Ureter (tissue), 1 donor: ENCODE results near the gene AFG1L. TPM values are rescaled to one million over a fixed set of nuclear protein-coding genes. Genes with fewer than 3 reads are reported as not detected.
"Not testable (repeated sequence)": the region's sequence is repeated elsewhere in the genome, so short reads cannot be mapped to it uniquely, and the experiment has no call there.

Source experiments
- DNase-seq: peaks from one replicate; pipeline ENCODE4 v3.0.0-alpha.2; 2020; ENCODE audit warnings: low spot score
- total RNA-seq: library from RNA; stranded (reverse); gene quantifications from one replicate; pipeline ENCODE4 v1.2.4, GENCODE V29; 2023
- donor health status: DM: yes; HTN: yes; CAD: no.

AFG1L gene
- total RNA-seq, 1 donor from 2014 or later = 14.5 TPM

DNA sequence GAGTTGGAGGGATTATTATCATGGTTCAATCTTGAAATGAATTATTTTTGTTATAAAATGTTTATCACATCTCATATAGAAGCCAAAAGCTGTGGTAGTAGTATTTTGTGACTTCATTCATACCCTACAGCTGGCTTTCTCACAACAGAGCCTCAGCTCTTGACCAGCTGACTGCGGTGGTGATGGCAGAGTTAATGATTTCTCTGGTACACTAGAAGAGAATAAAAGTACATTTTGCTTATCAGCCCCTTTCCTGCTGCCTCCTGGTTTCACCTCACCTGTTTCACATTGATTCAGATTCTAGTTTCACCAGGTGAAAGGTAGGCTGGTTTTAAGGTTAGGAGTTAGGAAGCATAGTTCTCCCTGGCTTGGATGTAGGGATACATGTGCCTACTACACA is 55.7 kb downstream of the AFG1L start:
- DNase-seq = no peak

GRCh38 chr6:108353853-108354252 is 59.0 kb downstream of the AFG1L start:
- DNase-seq = no peak

DNA sequence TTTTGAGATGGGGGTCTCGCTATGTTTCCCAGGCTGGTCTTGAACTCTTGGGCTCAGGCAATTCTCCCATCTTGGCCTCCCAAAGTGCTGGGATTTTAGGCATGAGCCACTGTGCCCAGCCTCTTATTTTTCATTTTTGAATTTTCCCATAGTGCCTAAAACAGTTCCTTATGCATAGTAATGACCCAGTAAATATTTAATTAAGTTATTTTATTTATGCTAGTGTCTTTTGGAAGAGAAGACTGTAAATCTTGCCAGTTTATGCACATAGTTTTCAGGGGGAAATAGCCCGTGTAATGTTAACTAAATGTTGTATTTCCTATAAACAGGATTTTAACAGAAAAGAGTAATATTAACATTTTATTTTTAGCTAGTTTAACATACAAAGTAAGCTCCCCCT is 60.3 kb downstream of the AFG1L start:
- DNase-seq = no peak

DNA sequence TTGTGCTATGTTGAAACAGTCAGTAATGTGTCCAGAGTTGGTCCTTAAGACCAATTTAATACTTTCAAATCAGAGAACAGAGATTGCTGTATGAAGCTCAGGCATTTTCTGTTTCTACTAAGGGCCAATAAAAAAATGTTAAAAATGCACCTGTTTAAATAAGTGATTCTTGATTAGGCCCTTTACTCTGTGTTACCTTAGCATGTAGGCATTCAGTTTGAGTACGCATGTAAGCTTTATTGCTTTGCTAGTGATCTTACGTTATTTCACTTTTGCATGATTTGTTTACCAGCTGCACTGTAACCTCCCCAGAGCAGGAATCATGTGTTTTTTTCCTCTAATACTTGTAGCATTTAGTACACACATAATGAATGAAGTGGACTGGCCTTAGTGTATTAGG is 61.0 kb downstream of the AFG1L start:
- no peak for DNase-seq

- no peak for DNase-seq
Observed at GRCh38 chr6:108359901-108360882, 65.3 kb downstream of the AFG1L start.

DNA sequence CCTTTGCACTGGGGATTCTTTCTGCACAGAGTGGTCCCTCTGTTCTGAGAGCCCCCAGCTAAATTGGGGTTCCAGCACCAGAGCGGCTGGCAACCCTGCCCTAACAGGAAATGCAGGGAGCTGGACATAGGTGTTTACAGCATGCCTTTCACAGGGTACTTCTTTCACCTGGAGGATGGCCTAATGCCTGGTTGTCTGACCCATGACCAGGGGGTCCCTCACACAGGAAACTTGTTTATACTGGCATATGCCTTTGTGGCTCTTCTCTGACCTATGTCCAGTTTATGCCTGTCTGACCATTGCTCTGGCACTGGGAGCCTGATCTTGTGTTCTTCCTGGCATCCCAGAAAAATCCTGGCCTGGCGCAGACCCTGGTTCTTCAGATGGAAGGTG is 66.1 kb downstream of the AFG1L start:
- DNase-seq = no peak

DNA sequence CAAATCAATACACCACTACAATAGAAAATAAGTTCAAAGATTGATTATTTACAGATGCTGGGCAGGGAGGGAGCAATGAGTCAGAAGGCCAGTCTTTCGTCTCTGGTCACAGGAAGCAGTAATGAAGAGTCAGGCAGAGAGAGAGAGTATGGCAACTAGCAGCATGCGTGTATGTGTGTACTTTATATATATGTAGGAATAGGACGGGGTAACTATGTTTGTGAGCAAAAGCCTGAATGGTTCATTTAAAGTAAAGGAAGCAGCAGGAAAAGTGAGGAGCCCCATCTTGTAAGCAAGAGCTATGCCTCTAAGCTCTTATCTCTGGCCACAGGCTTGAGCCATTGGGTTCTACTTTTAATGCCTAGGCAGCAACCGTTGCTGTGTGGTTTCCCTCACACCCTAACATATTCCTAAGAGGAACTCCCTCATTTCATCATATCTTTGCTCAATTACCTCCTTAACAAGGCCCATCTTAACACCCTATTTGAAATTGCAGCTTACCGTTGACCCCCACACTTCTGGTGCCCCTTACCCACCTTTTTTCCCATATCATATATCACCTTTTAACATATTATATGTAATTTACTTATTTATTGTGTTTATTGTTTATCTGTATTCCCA is 66.6 kb downstream of the AFG1L start:
- no peak for DNase-seq

DNA sequence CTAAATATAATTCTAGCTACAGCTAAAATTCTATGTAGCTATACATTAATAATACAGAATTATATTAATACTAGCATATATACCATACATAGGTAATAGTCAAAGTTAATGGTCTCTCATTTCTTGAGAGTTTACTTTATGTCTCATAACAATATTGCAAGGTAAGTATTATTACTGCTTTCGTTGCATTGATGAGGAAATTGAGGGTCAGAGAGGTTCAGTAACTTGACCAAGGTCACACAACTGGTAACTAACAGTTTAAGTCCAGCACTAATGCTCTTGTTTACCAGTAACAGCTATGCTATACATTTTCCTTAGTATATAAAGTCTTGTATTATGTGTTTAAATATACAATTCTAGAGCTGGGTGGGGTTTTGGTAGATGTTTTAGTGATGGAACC is 67.6 kb downstream of the AFG1L start:
- no peak for DNase-seq

- DNase-seq = no peak
Observed at GRCh38 chr6:108363113-108363512, 68.3 kb downstream of the AFG1L start.

DNA sequence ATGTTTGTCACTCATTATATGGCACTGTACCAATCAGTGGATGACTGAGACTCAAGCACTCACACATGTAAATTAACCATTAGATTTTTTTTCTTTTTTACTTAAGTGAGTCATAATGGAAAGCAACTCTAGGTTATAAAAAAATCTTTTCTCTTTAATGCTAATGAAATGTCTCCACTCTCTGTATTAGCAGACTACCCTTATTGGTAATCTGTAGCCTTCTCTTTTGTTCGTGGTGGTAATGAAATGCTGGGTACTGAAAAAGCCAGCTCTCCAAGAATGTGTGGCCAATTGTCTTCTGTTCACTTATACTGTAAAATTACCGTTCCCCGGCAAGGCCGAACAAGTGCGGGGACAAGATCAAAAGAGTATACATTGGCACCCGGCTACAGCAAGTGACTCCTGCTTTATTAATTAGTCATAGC is 69.0 kb downstream of the AFG1L start:
- no peak for DNase-seq

GRCh38 chr6:108364470-108364869 is 69.6 kb downstream of the AFG1L start:
- no peak for DNase-seq

GRCh38 chr6:108365478-108365877 is 70.6 kb downstream of the AFG1L start:
- no peak for DNase-seq

- DNase-seq = no peak
Observed at GRCh38 chr6:108366236-108366635, 71.4 kb downstream of the AFG1L start.

GRCh38 chr6:108368431-108369030 is 73.7 kb downstream of the AFG1L start:
- DNase-seq = no peak

DNA sequence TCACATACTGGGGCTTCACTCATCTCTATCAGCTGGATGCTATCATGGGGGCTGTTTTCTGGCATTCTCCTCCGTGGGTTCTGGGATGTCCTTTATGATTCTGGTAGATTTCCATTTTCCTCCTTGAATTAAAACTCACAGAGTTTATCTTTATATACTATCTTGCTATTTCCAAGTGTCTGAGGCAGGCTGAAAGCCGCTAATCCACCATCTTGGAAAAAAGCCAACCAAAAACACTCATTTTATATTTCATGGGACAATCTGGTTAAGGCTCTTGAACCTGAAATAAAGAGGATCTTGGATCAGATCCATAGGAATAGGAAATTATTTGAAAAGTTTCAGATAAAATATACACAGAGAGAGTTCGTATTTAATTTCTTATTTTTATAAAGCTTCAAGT is 86.0 kb downstream of the AFG1L start:
- no peak for DNase-seq

- DNase-seq = no peak
Observed at GRCh38 chr6:108383981-108384380, 89.1 kb downstream of the AFG1L start.

DNA sequence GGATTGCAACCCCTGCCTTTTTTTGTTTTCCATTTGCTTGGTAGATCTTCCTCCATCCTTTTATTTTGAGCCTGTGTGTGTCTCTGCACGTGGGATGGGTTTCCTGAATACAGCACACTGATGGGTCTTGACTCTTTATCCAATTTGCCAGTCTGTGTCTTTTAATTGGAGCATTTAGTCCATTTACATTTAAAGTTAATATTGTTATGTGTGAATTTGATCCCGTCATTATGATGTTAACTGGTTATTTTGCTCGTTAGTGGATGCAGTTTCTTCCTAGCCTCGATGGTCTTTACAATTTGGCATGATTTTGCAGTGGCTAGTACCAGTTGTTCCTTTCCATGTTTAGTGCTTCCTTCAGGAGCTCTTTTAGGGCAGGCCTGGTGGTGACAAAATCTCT is 94.3 kb downstream of the AFG1L start:
- not testable (repeated sequence) for DNase-seq

DNA sequence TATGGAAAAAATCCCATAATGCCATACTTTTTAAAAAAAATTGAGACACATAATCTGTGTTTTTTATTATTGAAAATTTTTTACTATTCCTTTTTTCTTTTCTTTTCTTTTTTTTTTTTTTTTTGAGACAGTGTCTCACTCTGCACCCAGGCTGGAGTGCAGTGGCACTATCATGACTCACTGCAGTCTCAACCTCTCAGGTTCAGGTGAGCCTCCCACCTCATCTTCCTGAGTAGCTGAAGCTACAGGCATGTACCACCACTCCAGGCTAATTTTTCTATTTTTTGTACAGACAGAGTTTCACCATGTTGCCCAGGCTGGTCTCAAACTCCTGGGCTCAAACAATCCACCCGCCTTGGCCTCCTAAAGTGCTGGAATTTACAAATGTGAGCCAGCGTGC is 100.4 kb downstream of the AFG1L start:
- no peak for DNase-seq

GRCh38 chr6:108403236-108403635 is 108.4 kb downstream of the AFG1L start:
- no peak for DNase-seq

DNA sequence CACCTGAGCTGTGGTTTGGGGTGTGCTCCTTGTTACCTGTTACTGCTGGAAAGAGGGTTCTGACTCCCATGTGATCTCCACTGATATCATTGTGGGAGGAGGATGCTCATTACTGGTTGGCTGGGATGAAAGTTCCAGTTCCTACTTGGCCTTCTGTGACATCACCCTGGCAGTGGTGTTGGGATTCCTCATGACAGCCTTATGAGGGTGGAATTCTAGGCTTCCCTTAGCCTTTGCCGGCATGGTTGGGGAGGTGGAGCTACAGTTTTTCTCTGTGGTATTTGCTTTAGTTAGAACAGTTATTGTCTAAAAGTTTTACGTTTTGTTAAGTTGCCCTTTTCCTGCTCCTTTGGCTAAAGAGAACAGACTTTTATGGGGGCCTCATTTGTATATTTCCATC is 112.1 kb downstream of the AFG1L start:
- no peak for DNase-seq

GRCh38 chr6:108407904-108408827 is 113.3 kb downstream of the AFG1L start:
- DNase-seq = no peak

DNA sequence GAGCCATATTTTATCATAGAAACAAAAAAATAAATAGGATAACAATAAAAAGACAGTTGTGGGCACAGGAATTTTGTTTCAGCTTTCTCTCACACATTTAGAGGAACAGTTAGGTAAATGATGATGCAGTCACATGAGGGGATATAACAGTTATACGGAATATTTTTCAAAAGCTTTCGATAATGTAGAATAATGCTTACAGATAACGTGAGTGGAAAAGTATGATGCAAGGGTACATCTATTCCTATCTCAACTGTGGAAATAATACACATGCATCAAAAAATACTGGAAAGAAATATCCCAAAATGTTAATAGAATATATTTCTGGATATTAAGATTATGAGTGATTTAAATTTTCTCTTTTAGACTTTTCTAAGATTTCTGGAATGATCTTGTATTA is 114.0 kb downstream of the AFG1L start:
- no peak for DNase-seq
